ENCODE measurements around the gene ASPSCR1. TPM values are rescaled to one million over a fixed set of nuclear protein-coding genes. Genes with fewer than 3 reads are reported as not detected.

ASPSCR1 gene
- total and polyA plus RNA-seq, 2 of the 13 experiments (the other 11 are each of a cell fraction or from before 2014, with no cell fraction given), result 274 to 314 TPM

- TF ChIP-seq ZNF281 (CRISPR knock-in tag; IDR thresholded peaks at IDR 0.05; ENCODE audit: borderline replicate concordance) (no peak), DPF2 (CRISPR knock-in tag; IDR thresholded peaks at IDR 0.05; ENCODE audit: borderline replicate concordance, low read depth) (no peak), LRRFIP1 (CRISPR knock-in tag; conservative IDR thresholded peaks at IDR 0.05) (no peak), MTERF4 (CRISPR knock-in tag; IDR thresholded peaks at IDR 0.05) (0 out of 2 replicates have a peak, but pooled peaks have one; percentile 33), KIAA2018 (CRISPR knock-in tag; IDR thresholded peaks at IDR 0.05; ENCODE audit: borderline replicate concordance) (no peak), MXD1 (CRISPR knock-in tag; IDR thresholded peaks at IDR 0.05) (no peak), ZC3H4 (CRISPR knock-in tag; IDR thresholded peaks at IDR 0.05; ENCODE audit: borderline replicate concordance) (peak; percentile 67; the same call in 1 of the 2 replicates), NFATC3 (CRISPR knock-in tag; IDR thresholded peaks at IDR 0.05) (no peak)
These were observed 14.7 kb upstream of the ASPSCR1 start (continued) for GRCh38 chr17:81962499-81963441.
